Neural crest cell (in vitro differentiated cells): Measurements from ENCODE around the gene COTL1. TPM values are rescaled to one million over a fixed set of nuclear protein-coding genes. Genes with fewer than 3 reads are reported as not detected.
A peak's percentile ranks its signal among the peaks of the same experiment; 100 is the strongest.

Experiments
- DNase-seq: peaks from one replicate; pipeline ENCODE4 v3.0.0; 2021; ENCODE audit warnings: low read depth, mixed read lengths, low spot score
- H3K27ac Mint-ChIP-seq: one replicate; pipeline ENCODE4 v1.8.0; 2021; ENCODE audit warnings: mild to moderate bottlenecking, mixed read lengths; ENCODE audit not compliant: unreplicated experiment
- H3K27me3 Mint-ChIP-seq: 2 replicates; pipeline ENCODE4 v1.8.0; 2021; ENCODE audit warnings: low read depth, mild to moderate bottlenecking, mixed read lengths
- H3K36me3 Mint-ChIP-seq: 2 replicates; pipeline ENCODE4 v1.8.0; 2021; ENCODE audit warnings: low read depth, mild to moderate bottlenecking, mixed read lengths
- H3K4me1 Mint-ChIP-seq: 2 replicates; pipeline ENCODE4 v1.8.0; 2021; ENCODE audit warnings: mixed read lengths
- H3K4me3 Mint-ChIP-seq: one replicate; pipeline ENCODE4 v1.8.0; 2021; ENCODE audit warnings: mild to moderate bottlenecking, mixed read lengths
- H3K9me3 Mint-ChIP-seq: 2 replicates; pipeline ENCODE4 v1.8.0; 2021; ENCODE audit warnings: mixed read lengths
- CTCF ChIP-seq: fragments of 200-600 bp; sonication (generic); conservative IDR thresholded peaks from 2 replicates; pipeline ENCODE4 v1.5.0; 2021; ENCODE audit warnings: antibody characterized with exemption, mild to moderate bottlenecking
- total RNA-seq: library from RNA; stranded (reverse); gene quantifications from 2 replicates; pipeline ENCODE4 v1.2.1, GENCODE V29; 2021

Gene COTL1
- total RNA-seq, 1 donor from 2014 or later: 357 TPM

GRCh38 chr16:84595052-84595481 lies 22.8 kb downstream of the COTL1 start:
- no peaks in the 10 kb centered on the region for H3K27me3 Mint-ChIP-seq
- TF ChIP-seq CTCF: no peak
- DNase-seq: no peak
- no peaks in the 10 kb centered on the region for H3K9me3 Mint-ChIP-seq
- peaks cover 70% of the 10 kb centered on the region for H3K4me1 Mint-ChIP-seq
- H3K36me3 Mint-ChIP-seq: peaks cover 18% of the 10 kb centered on the region
- peak overlapping the region; percentile 39 for H3K4me3 Mint-ChIP-seq
- peak overlapping the region; percentile 32 for H3K27ac Mint-ChIP-seq

GRCh38 chr16:84594725-84595038 lies 23.2 kb downstream of the COTL1 start:
- Mint-ChIP-seq H3K36me3 (peaks cover 22% of the 10 kb centered on the region), H3K27ac (peak overlapping the region; percentile 32), H3K27me3 (no peaks in the 10 kb centered on the region), H3K4me3 (peak overlapping the region; percentile 39), H3K4me1 (peaks cover 67% of the 10 kb centered on the region), H3K9me3 (no peaks in the 10 kb centered on the region)
- no peak for DNase-seq
- no peak for TF ChIP-seq CTCF

DNA sequence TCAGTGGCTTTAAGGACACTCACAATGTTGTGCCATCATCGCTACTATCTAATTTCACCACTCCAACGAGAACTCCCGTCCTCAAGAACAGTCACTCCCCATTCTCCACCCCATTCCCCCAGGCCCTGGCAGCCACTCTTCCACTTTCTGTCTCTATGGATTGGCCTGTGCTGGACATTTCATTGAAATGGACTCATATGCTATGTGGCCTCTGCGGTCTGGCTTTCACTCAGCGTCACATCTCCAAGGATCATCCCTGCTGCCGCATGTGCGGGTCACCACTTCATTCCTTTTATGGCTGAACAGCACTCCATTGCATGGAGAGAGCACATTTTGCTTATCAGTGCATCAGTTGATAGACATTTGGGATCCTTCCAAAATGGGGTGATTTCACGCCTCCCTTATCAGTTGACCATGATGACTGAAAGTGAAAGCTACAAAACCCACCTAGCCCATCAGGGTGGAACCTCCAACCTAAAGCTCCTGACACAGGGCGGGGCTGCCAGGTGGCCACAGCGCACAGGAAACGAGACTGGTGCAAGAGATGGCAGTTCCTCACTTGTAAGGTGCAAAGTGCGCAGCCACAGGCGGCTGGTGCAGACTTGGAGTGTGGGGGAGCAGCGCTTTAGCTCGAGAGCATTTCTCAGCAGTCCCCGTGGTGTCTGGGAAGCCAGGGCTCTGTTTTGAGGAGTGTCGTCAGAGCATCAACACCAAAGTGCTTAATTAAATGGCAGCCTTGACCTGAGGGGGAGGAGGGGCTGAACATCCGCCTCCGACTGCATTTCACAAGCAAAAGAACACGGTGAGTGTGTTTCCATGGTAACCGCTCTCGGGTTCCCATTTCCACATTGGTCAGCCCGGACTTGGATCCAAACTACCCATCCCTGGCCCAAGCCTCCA lies 23.8 kb downstream of the COTL1 start:
- TF ChIP-seq CTCF: no peak
- peak overlapping the region; percentile 39 for H3K4me3 Mint-ChIP-seq
- no peak for DNase-seq

DNA sequence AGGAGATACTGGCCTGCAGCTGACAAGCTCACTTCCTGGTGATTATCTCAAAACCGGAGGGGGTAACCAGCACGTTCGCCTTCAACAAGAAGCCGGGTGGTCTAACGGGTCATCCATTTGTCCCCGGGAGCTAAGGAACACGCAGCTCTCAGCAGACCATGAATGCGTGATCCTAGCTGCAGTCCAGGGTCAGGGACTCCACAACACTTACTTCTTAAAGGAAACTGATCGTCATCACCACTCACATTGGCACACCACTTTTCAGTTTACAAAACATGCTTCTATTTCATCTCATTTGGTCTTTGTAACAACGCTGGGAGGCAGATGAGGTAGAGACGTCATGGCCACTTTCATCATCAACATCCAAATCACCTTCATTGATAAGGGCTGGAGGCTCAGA lies 25.2 kb downstream of the COTL1 start:
- Mint-ChIP-seq H3K27ac (peak overlapping the region; percentile 57), H3K36me3 (peaks cover 26% of the 10 kb centered on the region), H3K4me1 (peaks cover 55% of the 10 kb centered on the region), H3K9me3 (no peaks in the 10 kb centered on the region), H3K27me3 (no peaks in the 10 kb centered on the region), H3K4me3 (peak overlapping the region; percentile 57)
- TF ChIP-seq CTCF: no peak
- no peak for DNase-seq

More for the DNA sequence above, 23.8 kb downstream of the COTL1 start:
- Mint-ChIP-seq H3K27me3 (no peaks in the 10 kb centered on the region), H3K27ac (peak overlapping the region; percentile 62), H3K36me3 (peaks cover 26% of the 10 kb centered on the region), H3K9me3 (no peaks in the 10 kb centered on the region), H3K4me1 (peaks cover 60% of the 10 kb centered on the region)

GRCh38 chr16:84589975-84590719 lies 27.7 kb downstream of the COTL1 start:
- H3K27ac Mint-ChIP-seq: no peak overlapping the region
- peaks cover 26% of the 10 kb centered on the region for H3K36me3 Mint-ChIP-seq
- peaks cover 55% of the 10 kb centered on the region for H3K4me1 Mint-ChIP-seq
- no peaks in the 10 kb centered on the region for H3K9me3 Mint-ChIP-seq
- no peak for DNase-seq
- no peak for TF ChIP-seq CTCF
- H3K4me3 Mint-ChIP-seq: no peak overlapping the region
- no peaks in the 10 kb centered on the region for H3K27me3 Mint-ChIP-seq
